T-helper 17 cell (primary cell): ENCODE data around the gene RAB11B. TPM values are rescaled to one million over a fixed set of nuclear protein-coding genes. Genes with fewer than 3 reads are reported as not detected.
"Not testable (repeated sequence)": the region's sequence is repeated elsewhere in the genome, so short reads cannot be mapped to it uniquely, and the experiment has no call there.

Experiments used
- ATAC-seq: fragments of 150-1000 bp; cut with Tn5 transposase; 2 replicates; pipeline ENCODE4 v1.10.0; 2021; ENCODE audit warnings: mild to moderate bottlenecking, moderate library complexity
- DNase-seq, 3 donors: peaks; one replicate each; pipeline versions ENCODE4 v3.0.0 to v3.0.0-alpha.2; 2020 to 2021
- H3K9me3 ChIP-seq: one replicate; pipeline ENCODE4 v1.7.0; 2013; ENCODE audit warnings: low read length, mild to moderate bottlenecking; ENCODE audit not compliant: control insufficient read depth, poor library complexity, severe bottlenecking
- H3K27ac Mint-ChIP-seq: one replicate; pipeline ENCODE4 v1.8.0; 2022; ENCODE audit warnings: mild to moderate bottlenecking, moderate library complexity, mixed read lengths
- H3K27me3 Mint-ChIP-seq: one replicate; pipeline ENCODE4 v1.8.0; 2022; ENCODE audit warnings: mixed read lengths
- H3K36me3 Mint-ChIP-seq: one replicate; pipeline ENCODE4 v1.8.0; 2022; ENCODE audit warnings: low read depth, mixed read lengths
- H3K4me1 Mint-ChIP-seq: one replicate; pipeline ENCODE4 v1.8.0; 2022; ENCODE audit warnings: mild to moderate bottlenecking, mixed read lengths
- H3K4me3 Mint-ChIP-seq: one replicate; pipeline ENCODE4 v1.8.0; 2022; ENCODE audit warnings: mild to moderate bottlenecking, moderate library complexity, mixed read lengths
- total RNA-seq, 4 donors: library from RNA in 2 of 4; stranded (reverse) in 2 of 4; gene quantifications; one replicate each; pipeline ENCODE4 v1.2.3 and lab custom pipeline; 2022 to 2026

RAB11B gene
- total RNA-seq, 2 donors from 2014 or later = 81.6 to 90.1 TPM

DNA sequence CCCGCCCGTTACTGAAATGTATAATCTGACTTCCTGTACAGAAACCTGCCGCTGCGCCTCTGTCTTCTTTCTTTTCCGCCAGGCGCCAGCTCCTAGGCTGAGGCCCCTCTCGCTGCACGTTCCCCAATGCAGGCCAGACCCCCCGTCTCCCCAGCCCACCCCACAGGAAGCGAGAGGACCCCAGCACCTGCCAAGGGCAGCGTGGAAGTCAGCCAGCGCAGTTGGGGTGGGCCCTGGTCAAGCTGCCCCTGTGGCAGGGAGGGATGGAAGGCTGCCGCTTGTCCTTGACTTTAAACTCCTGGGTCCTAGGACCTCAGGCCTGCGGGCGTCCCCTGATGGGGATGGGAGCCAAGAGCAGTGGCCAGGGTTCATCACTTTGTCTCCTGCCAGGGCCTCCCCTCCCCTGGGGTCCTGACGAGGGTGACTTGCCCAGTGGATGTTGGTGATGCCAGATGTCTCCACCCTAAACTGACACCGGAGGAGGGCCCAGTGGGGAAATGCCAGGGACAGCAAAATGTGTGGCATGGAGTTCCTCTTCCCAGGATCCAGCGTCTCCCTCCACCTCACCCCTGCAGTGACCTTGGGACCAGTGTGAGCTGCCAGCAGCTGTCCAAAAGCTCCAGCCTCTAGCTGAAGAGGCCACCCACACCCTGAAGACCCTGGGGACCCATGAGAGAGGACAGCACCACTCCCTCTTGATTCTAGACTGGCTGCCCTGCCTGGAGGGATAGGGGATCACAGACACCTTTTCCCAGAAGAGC lies 14.4 kb downstream of the RAB11B start:
- ATAC-seq (no peak), DNase-seq (no peak)
- H3K9me3 ChIP-seq = no peaks in the 10 kb centered on the region
- Mint-ChIP-seq H3K4me3 (no peak overlapping the region), H3K4me1 (peaks cover 6% of the 10 kb centered on the region), H3K27me3 (no peaks in the 10 kb centered on the region), H3K27ac (no peak overlapping the region), H3K36me3 (peaks cover 6% of the 10 kb centered on the region)

- H3K27ac Mint-ChIP-seq, ATAC-seq, H3K4me3 Mint-ChIP-seq, DNase-seq, H3K4me1 Mint-ChIP-seq, H3K27me3 Mint-ChIP-seq, H3K9me3 ChIP-seq, H3K36me3 Mint-ChIP-seq: not testable (repeated sequence)
These were observed 20.6 kb downstream of the RAB11B start for GRCh38 chr19:8410718-8411117.

DNA sequence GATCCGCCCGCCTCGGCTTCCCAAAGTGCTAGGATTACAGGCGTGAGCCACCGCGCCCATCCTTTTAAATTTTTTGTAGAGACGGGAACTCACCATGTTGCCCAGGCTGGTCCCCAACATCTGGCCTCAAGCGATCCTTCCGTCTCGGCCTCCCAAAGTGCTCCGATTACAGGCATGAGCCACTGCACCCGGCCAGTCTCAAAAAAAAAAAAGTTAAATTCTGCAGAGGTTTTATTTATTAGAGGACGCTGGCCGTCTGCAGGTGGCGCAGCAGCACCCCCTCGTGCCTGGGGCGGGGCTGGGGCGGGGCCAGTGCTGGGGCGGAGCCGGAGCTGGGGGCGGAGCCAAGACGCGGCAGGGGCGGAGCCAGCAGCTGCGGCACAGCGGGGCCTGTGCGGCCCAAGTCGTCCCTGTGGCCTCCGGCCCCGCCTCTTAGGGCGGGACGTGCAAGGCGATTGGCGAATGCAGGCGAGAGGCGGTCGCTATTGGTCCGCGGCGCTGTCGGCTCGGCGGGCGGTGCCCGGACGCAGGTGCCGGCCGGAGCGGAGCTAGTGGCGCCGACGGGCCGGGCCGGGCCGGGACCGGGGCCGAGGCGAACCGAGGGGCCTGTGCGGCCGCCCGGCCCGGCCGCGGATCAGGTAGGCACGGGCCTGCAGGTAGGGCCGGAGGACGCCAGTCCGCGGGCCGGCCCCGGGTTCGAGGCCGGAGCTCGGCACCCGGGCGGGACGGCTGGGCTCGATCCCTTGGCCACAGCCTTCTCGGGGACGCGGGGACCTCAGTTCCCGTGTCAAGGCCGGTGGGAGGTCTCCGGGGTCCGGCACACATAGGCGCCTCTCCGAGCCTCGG lies 22.8 kb downstream of the RAB11B start, which contains the start of gene MARCHF2:
TSS of gene MARCHF2 (plus strand) at position 523 of the 846 bp plus-strand sequence. CDS start 8,536 bp downstream, outside the sequence.
- H3K9me3 ChIP-seq = no peaks in the 10 kb centered on the region
- H3K27me3 Mint-ChIP-seq = no peaks in the 10 kb centered on the region
- peak within 1 kb of the TSS; percentile 74 for H3K4me3 Mint-ChIP-seq
- ATAC-seq (peak; percentile 99), DNase-seq (peak; percentile 91 to 97 (median 94))
- H3K27ac Mint-ChIP-seq = no peak within 1 kb of the TSS
- peaks cover 6% of the 10 kb centered on the region for H3K4me1 Mint-ChIP-seq
- no peaks in the 10 kb centered on the region for H3K36me3 Mint-ChIP-seq

DNA sequence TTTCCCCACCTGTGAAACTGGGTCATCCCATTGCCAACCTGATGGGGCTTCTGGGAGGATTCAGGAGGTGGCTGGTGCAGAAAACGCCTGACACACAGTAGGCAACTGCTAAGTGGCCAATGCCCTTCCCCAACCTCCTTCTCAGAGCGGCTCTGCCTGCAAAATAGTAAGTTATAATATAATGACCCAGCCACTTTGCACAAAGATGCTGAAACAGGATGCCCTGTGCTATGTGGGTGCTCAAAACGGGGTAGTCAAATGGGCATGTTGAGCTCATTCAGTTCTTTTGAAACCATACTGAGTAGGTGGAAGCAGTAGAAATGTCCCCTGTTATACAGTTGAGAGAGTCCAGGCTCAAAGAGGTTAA lies 23.5 kb downstream of the RAB11B start:
- no peak overlapping the region for H3K27ac Mint-ChIP-seq
- peak overlapping the region; percentile 74 for H3K4me3 Mint-ChIP-seq

GRCh38 chr19:8416796-8417195 lies 26.6 kb downstream of the RAB11B start:
- DNase-seq = no peak
- no peaks in the 10 kb centered on the region for H3K36me3 Mint-ChIP-seq
- peaks cover 8% of the 10 kb centered on the region for H3K4me1 Mint-ChIP-seq
- no peak for ATAC-seq
- H3K9me3 ChIP-seq = no peaks in the 10 kb centered on the region
- no peak overlapping the region for H3K27ac Mint-ChIP-seq
- no peak overlapping the region for H3K4me3 Mint-ChIP-seq
- no peaks in the 10 kb centered on the region for H3K27me3 Mint-ChIP-seq

More for the DNA sequence above, 23.5 kb downstream of the RAB11B start:
- ATAC-seq (no peak), DNase-seq (no peak)
- Mint-ChIP-seq H3K4me1 (peaks cover 8% of the 10 kb centered on the region), H3K36me3 (no peaks in the 10 kb centered on the region), H3K27me3 (no peaks in the 10 kb centered on the region)
- no peaks in the 10 kb centered on the region for H3K9me3 ChIP-seq

GRCh38 chr19:8421484-8422461 lies 31.6 kb downstream of the RAB11B start:
- ATAC-seq = no peak
- H3K27me3 Mint-ChIP-seq = no peaks in the 10 kb centered on the region
- H3K9me3 ChIP-seq = no peaks in the 10 kb centered on the region
- no peak overlapping the region for H3K4me3 Mint-ChIP-seq
- no peaks in the 10 kb centered on the region for H3K36me3 Mint-ChIP-seq
- DNase-seq = no peak
- H3K27ac Mint-ChIP-seq = no peak overlapping the region
- H3K4me1 Mint-ChIP-seq = peaks cover 2% of the 10 kb centered on the region

GRCh38 chr19:8423817-8424223 lies 33.7 kb downstream of the RAB11B start:
- Mint-ChIP-seq H3K27me3 (no peaks in the 10 kb centered on the region), H3K4me1 (no peaks in the 10 kb centered on the region), H3K27ac (no peak overlapping the region), H3K4me3 (no peak overlapping the region), H3K36me3 (peaks cover 2% of the 10 kb centered on the region)
- DNase-seq (no peak), ATAC-seq (no peak)
- no peaks in the 10 kb centered on the region for H3K9me3 ChIP-seq

DNA sequence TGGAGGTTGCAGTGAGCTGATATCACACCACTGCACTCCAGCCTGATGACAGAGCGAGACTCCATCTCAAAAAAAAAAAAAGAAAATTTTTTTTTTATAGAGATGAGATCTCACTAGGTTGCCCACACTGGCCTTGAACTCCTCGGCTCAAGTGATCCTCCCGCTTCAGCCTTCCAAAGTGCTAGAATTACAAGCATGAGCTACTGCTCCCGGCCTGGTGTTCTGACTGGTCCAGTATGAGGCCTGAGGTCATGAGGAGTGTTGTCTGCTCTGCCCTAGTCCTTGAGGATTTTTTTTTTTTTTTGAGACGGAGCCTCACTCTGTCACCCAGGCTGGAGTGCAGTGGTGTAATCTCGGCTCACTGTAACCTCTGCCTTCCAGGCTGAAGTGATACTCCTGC lies 35.2 kb downstream of the RAB11B start:
- not testable (repeated sequence) for ATAC-seq, H3K4me3 Mint-ChIP-seq

GRCh38 chr19:8426283-8426682 lies 36.1 kb downstream of the RAB11B start:
- Mint-ChIP-seq H3K36me3 (peaks cover 2% of the 10 kb centered on the region), H3K4me3 (no peak overlapping the region), H3K27me3 (no peaks in the 10 kb centered on the region), H3K27ac (no peak overlapping the region), H3K4me1 (no peaks in the 10 kb centered on the region)
- no peaks in the 10 kb centered on the region for H3K9me3 ChIP-seq
- DNase-seq (no peak), ATAC-seq (no peak)

More for the DNA sequence above, 35.2 kb downstream of the RAB11B start:
- H3K9me3 ChIP-seq, H3K4me1 Mint-ChIP-seq, H3K27ac Mint-ChIP-seq, DNase-seq, H3K27me3 Mint-ChIP-seq, H3K36me3 Mint-ChIP-seq: not testable (repeated sequence)

- Mint-ChIP-seq H3K36me3 (peaks cover 2% of the 10 kb centered on the region), H3K27ac (no peak overlapping the region), H3K27me3 (no peaks in the 10 kb centered on the region), H3K4me3 (no peak overlapping the region), H3K4me1 (no peaks in the 10 kb centered on the region)
- ATAC-seq (no peak), DNase-seq (no peak)
- no peaks in the 10 kb centered on the region for H3K9me3 ChIP-seq
These were observed 38.9 kb downstream of the RAB11B start for GRCh38 chr19:8429044-8429443.

- ATAC-seq (no peak), DNase-seq (no peak)
- H3K27ac Mint-ChIP-seq = no peak overlapping the region
- H3K4me3 Mint-ChIP-seq = no peak overlapping the region
- no peaks in the 10 kb centered on the region for H3K4me1 Mint-ChIP-seq
- H3K27me3 Mint-ChIP-seq = no peaks in the 10 kb centered on the region
- no peaks in the 10 kb centered on the region for H3K9me3 ChIP-seq
- H3K36me3 Mint-ChIP-seq = peaks cover 2% of the 10 kb centered on the region
These were observed 39.7 kb downstream of the RAB11B start for GRCh38 chr19:8429826-8430225.

- Mint-ChIP-seq H3K4me3 (no peak overlapping the region), H3K4me1 (no peaks in the 10 kb centered on the region), H3K27ac (no peak overlapping the region), H3K36me3 (peaks cover 2% of the 10 kb centered on the region), H3K27me3 (no peaks in the 10 kb centered on the region)
- no peaks in the 10 kb centered on the region for H3K9me3 ChIP-seq
- DNase-seq (no peak), ATAC-seq (no peak)
These were observed 40.5 kb downstream of the RAB11B start for GRCh38 chr19:8430650-8431049.

GRCh38 chr19:8438236-8438635 lies 48.1 kb downstream of the RAB11B start:
- peaks cover 2% of the 10 kb centered on the region for H3K4me1 Mint-ChIP-seq
- H3K27ac Mint-ChIP-seq = no peak overlapping the region
- DNase-seq (no peak), ATAC-seq (no peak)
- no peaks in the 10 kb centered on the region for H3K9me3 ChIP-seq
- no peaks in the 10 kb centered on the region for H3K27me3 Mint-ChIP-seq
- H3K4me3 Mint-ChIP-seq = no peak overlapping the region
- H3K36me3 Mint-ChIP-seq = no peaks in the 10 kb centered on the region
